K562 (cell line): ENCODE data around the gene PRKAG2.

Experiments
- CHD2 ChIP-seq: IDR thresholded peaks from 2 replicates; pipeline ENCODE4 v1.6.1; 2011; ENCODE audit warnings: low read depth, low read length
- FOXJ2 ChIP-seq: fragments of 200-800 bp; sonication (Bioruptor generic); IDR thresholded peaks from 2 replicates; pipeline ENCODE4 v1.6.1; 2016; ENCODE audit warnings: missing genetic modification characterization, missing compliant biosample characterization
- KDM5B ChIP-seq: fragments of 200-600 bp; sonication (generic); IDR thresholded peaks from 2 replicates; pipeline ENCODE4 v1.6.1; 2012; ENCODE audit warnings: low read depth, mild to moderate bottlenecking, moderate library complexity, low read length, control low read depth, inconsistent platforms; ENCODE audit not compliant: insufficient replicate concordance
- PTBP1 ChIP-seq: fragments of 200-400 bp; formaldehyde crosslinking; IDR thresholded peaks from 2 replicates; pipeline ENCODE4 v1.6.1; 2017; ENCODE audit warnings: low read depth, low read length
- TF ChIP-seq, protein P1 (sequence below): IDR thresholded peaks from 2 replicates; pipeline ENCODE4 v1.6.1; 2016; ENCODE audit warnings: missing genetic modification characterization, missing compliant biosample characterization

DNA sequence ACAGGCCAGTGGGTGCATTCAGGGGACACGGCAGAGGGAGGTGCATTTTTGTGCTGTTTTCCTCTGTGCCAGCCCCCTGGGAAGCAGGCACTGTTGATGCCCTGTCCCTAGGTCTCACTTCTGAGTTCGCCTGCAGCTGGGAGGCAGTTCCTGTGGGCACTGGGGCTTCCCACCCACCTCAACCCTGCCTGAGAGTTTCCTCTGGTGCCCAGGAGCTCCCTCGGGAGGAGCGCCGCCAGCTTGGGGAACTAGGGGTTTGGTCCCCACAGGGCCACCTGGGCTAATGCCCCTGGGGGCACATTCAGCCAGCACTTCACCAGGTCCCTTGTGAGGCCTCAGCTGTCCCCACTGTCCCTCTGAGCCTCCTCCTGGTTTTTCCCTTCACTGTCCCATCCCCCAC, 179.0 kb downstream of the PRKAG2 start:
- TF ChIP-seq CHD2 (no peak), PTBP1 (no peak), FOXJ2 (tag) (no peak), KDM5B (no peak)
- TF ChIP-seq, protein P1, sequence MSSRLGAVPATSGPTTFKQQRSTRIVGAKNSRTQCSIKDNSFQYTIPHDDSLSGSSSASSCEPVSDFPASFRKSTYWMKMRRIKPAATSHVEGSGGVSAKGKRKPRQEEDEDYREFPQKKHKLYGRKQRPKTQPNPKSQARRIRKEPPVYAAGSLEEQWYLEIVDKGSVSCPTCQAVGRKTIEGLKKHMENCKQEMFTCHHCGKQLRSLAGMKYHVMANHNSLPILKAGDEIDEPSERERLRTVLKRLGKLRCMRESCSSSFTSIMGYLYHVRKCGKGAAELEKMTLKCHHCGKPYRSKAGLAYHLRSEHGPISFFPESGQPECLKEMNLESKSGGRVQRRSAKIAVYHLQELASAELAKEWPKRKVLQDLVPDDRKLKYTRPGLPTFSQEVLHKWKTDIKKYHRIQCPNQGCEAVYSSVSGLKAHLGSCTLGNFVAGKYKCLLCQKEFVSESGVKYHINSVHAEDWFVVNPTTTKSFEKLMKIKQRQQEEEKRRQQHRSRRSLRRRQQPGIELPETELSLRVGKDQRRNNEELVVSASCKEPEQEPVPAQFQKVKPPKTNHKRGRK (tag) = no peak
